GM12878 (cell line): ENCODE results near the gene GPC5. TPM values are rescaled to one million over a fixed set of nuclear protein-coding genes. Genes with fewer than 3 reads are reported as not detected.

Experiments used
- ATAC-seq: fragments of 200-7000 bp; cut with Tn5 transposase; 3 replicates; pipeline ENCODE4 v1.9.1; 2020; ENCODE audit warnings: mild to moderate bottlenecking, moderate library complexity
- BruUV-seq: library from RNA; stranded (reverse); fragments of 400-500 nt; replicated peaks from 2 replicates; lab custom pipeline; 2021; lab: Mats Ljungman, UMichigan
- CTCF ChIA-PET: fragments of 300-600 bp; sonication (Branson Sonifier 250); formaldehyde crosslinking; extraction: SDS; loops from one replicate; lab custom pipeline; 2021; ENCODE audit warnings: inconsistent platforms; lab: Yijun Ruan, JAX
- POLR2A ChIA-PET: fragments of 350-600 bp; formaldehyde crosslinking; extraction: SDS; loops from one replicate; lab custom pipeline; 2021; ENCODE audit warnings: inconsistent platforms; lab: Charles Lee
- RAD21 ChIA-PET: fragments of 300-600 bp; sonication (Branson Sonifier 250); formaldehyde crosslinking; loops from one replicate; lab custom pipeline; 2023; ENCODE audit warnings: antibody characterized with exemption; ENCODE audit not compliant: unreplicated experiment; lab: Charles Lee
- SMC1A ChIA-PET: fragments of 300-600 bp; sonication (Branson Sonifier 250); formaldehyde crosslinking; loops from one replicate; lab custom pipeline; 2023; ENCODE audit not compliant: unreplicated experiment, uncharacterized antibody; lab: Charles Lee
- DNase-seq: peaks from one replicate; pipeline ENCODE4 v3.0.0-alpha.2; 2011; ENCODE audit warnings: low read depth, low spot score
- FAIRE-seq: peaks from 3 replicates; lab custom pipeline; 2011; peaks lifted over from hg19 to GRCh38; lab: Jason Lieb, UNC
- H2AFZ ChIP-seq: 2 replicates; pipeline ENCODE4 v1.6.0; 2011; ENCODE audit warnings: low read depth, low read length, control low read depth; ENCODE audit not compliant: control insufficient read depth
- H3K27ac ChIP-seq: 2 replicates; pipeline ENCODE4 v1.5.1; 2011; ENCODE audit warnings: control low read depth; ENCODE audit not compliant: control insufficient read depth, insufficient read depth
- H3K27me3 ChIP-seq, 2 experiments: replicated peaks in 1 of 2; 2 replicates each; pipeline versions ENCODE4 v1.6.0 to v1.6.1; 2011; ENCODE audit warnings: low read length in 1 of 2; ENCODE audit not compliant: control insufficient read depth in 2 of 2, insufficient read depth in 2 of 2
- H3K36me3 ChIP-seq, 2 experiments: 2 replicates each; pipeline ENCODE4 v1.5.1; 2011; ENCODE audit warnings: low read length in 1 of 2; ENCODE audit not compliant: control insufficient read depth in 2 of 2, insufficient read depth in 2 of 2
- H3K4me1 ChIP-seq: 2 replicates; pipeline ENCODE4 v1.6.1; 2011; ENCODE audit warnings: mild to moderate bottlenecking, low read length, moderate library complexity, mixed read lengths; ENCODE audit not compliant: control insufficient read depth, insufficient read depth
- H3K4me2 ChIP-seq: 2 replicates; pipeline ENCODE4 v1.6.0; 2011; ENCODE audit warnings: control low read depth; ENCODE audit not compliant: control insufficient read depth, insufficient read depth
- H3K4me3 ChIP-seq: fragments of 200-600 bp; sonication (generic); 2 replicates; pipeline ENCODE4 v1.5.1; 2016
- H3K79me2 ChIP-seq: 2 replicates; pipeline ENCODE4 v1.6.0; 2011; ENCODE audit warnings: low read length; ENCODE audit not compliant: control insufficient read depth, insufficient read depth
- H3K9ac ChIP-seq: 2 replicates; pipeline ENCODE4 v1.8.0; 2011; ENCODE audit warnings: low read length, control low read depth, mixed read lengths; ENCODE audit not compliant: control insufficient read depth, insufficient read depth
- H3K9me3 ChIP-seq: replicated peaks from 3 replicates; pipeline ENCODE4 v1.5.1; 2011; ENCODE audit warnings: mild to moderate bottlenecking, low read length; ENCODE audit not compliant: control insufficient read depth, insufficient read depth
- H4K20me1 ChIP-seq: 2 replicates; pipeline ENCODE4 v1.6.0; 2011; ENCODE audit not compliant: control insufficient read depth, insufficient read depth
- E2F8 ChIP-seq: fragments of 450-650 bp; IDR thresholded peaks from 2 replicates; pipeline ENCODE4 v1.6.1; 2018; ENCODE audit warnings: mild to moderate bottlenecking, low read depth, moderate library complexity; ENCODE audit not compliant: partially characterized antibody
- ESRRA ChIP-seq: IDR thresholded peaks from 2 replicates; pipeline ENCODE4 v1.6.1; 2012; ENCODE audit warnings: mild to moderate bottlenecking, low read length, improper control_type of control experiment
- HCFC1 ChIP-seq: fragments of 150-350 bp; IDR thresholded peaks from 2 replicates; pipeline ENCODE4 v1.6.1; 2014; ENCODE audit warnings: low read length
- HDAC2 ChIP-seq: fragments of 200-600 bp; sonication (generic); IDR thresholded peaks from 2 replicates; pipeline ENCODE4 v1.6.1; 2017
- MAX ChIP-seq: IDR thresholded peaks from 2 replicates; pipeline ENCODE4 v1.6.1; 2012; ENCODE audit warnings: low read depth, low read length, improper control_type of control experiment
- NFIC ChIP-seq: IDR thresholded peaks from 2 replicates; pipeline ENCODE4 v1.6.1; 2012; ENCODE audit warnings: low read depth, mild to moderate bottlenecking, inconsistent platforms, low read length, moderate library complexity
- PAX5 ChIP-seq: IDR thresholded peaks from 2 replicates; pipeline ENCODE4 v1.6.1; 2011; ENCODE audit warnings: low read depth, low read length, borderline replicate concordance
- POLR2AphosphoS2 ChIP-seq: IDR thresholded peaks from 2 replicates; pipeline ENCODE4 v1.6.1; 2011; ENCODE audit warnings: low read depth, mild to moderate bottlenecking, low read length, improper control_type of control experiment, moderate library complexity
- TCF7 ChIP-seq: IDR thresholded peaks from 2 replicates; pipeline ENCODE4 v1.6.1; 2014; ENCODE audit warnings: antibody characterized with exemption, borderline replicate concordance
- WGBS: methylation state at CpG from one replicate; pipeline ENCODE4 v1.1.6; 2016; ENCODE audit warnings: low lambda C conversion rate; ENCODE audit not compliant: insufficient replicate concordance, insufficient coverage; ENCODE audit errors: missing lambda C conversion rate; 5-methylcytosine and 5-hydroxymethylcytosine counted together
- in situ Hi-C: fragments of 300-500 bp; cut with MboI; formaldehyde crosslinking; loops from 9 replicates; pipeline ENCODE4 v1.14.3; 2018; ENCODE audit warnings: mixed read lengths
- intact Hi-C: fragments of 100-400 bp; cut with micrococcal nuclease; formaldehyde crosslinking; loops from one replicate; pipeline ENCODE4 v1.14.2; 2022; ENCODE audit not compliant: unreplicated experiment
- polyA plus RNA-seq, 11 experiments: library from polyadenylated mRNA; depleted of rRNA in 4 of 11; unstranded in 6 of 11; stranded (reverse) in 5 of 11; fragments of >200 nt; fragmentation: Nextera tagmentation in 4 of 11; fragmentation: Illumina TruSeq in 1 of 11; extraction: Ambion mirVana in 4 of 11; extraction: Trizol in 1 of 11; gene quantifications; 1 replicate in 1 of 11; 2 replicates in 10 of 11; pipeline versions ENCODE4 v1.2.1 to v1.2.3, GENCODE V29; 2011 to 2016; ENCODE audit warnings: inconsistent platforms in 2 of 11, missing spikeins in 2 of 11, low read depth in 1 of 11
- total RNA-seq, 4 experiments: library from RNA; depleted of rRNA in 3 of 4; stranded (reverse); fragments of >200 nt in 3 of 4; fragmentation: Illumina TruSeq in 1 of 4; extraction: Trizol in 1 of 4; gene quantifications; 2 replicates each; pipeline versions ENCODE4 v1.2.1 to v1.2.3, GENCODE V29; 2013 to 2021
- TF ChIP-seq, protein P1 (sequence below): fragments of 450-650 bp; IDR thresholded peaks from 2 replicates; pipeline ENCODE4 v1.6.1; 2017; ENCODE audit warnings: antibody characterized with exemption, mild to moderate bottlenecking, moderate library complexity
- TF ChIP-seq, protein P2 (sequence below): IDR thresholded peaks from 2 replicates; pipeline ENCODE4 v1.6.1; 2011; ENCODE audit warnings: low read depth, mild to moderate bottlenecking, low read length, moderate library complexity, borderline replicate concordance; ENCODE audit errors: extremely low read depth

The GPC5 gene
- total and polyA plus RNA-seq, 10 of the 15 experiments (the other 5 are each of a cell fraction or from before 2014, with no cell fraction given) = 0.05 to 0.87 (median 0.44) TPM; not detected in 1

DNA sequence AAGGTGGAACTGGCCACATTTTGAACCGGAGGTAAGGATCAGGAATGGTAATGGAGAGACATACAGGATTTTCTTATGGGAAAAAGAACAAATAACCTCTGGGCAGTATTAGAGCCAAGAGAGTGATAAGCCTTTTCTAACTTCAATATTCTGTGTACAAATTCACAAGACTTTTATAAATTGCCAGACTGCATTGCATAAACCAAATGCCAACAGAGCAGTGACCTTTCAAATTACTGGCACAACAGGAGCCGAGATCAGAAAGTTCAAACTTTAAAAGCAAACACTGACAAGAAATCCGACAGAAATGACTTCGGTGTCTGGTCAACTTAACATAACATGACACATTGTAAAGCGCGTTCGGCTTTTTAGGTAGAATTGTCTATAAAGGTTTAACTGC, 737.1 kb downstream of the GPC5 start:
- CTCF ChIA-PET = no interaction called here
- Histone ChIP-seq H3K27me3 (no peaks in the 10 kb centered on the region), H4K20me1 (no peaks in the 10 kb centered on the region), H3K9ac (no peak overlapping the region), H3K4me1 (no peaks in the 10 kb centered on the region), H3K27ac (no peak overlapping the region), H2AFZ (no peak overlapping the region), H3K79me2 (no peaks in the 10 kb centered on the region), H3K36me3 (no peaks in the 10 kb centered on the region), H3K9me3 (no peaks in the 10 kb centered on the region), H3K4me2 (no peak overlapping the region), H3K4me3 (no peak overlapping the region)
- 61% methylated on average over 7 of the region's 7 CpGs for WGBS
- intact Hi-C loops = no loop called here
- POLR2A ChIA-PET = no interaction called here
- in situ Hi-C loops = no loop called here
- TF ChIP-seq NFIC = no peak
- no peak for TF ChIP-seq E2F8
- TF ChIP-seq, protein P1, sequence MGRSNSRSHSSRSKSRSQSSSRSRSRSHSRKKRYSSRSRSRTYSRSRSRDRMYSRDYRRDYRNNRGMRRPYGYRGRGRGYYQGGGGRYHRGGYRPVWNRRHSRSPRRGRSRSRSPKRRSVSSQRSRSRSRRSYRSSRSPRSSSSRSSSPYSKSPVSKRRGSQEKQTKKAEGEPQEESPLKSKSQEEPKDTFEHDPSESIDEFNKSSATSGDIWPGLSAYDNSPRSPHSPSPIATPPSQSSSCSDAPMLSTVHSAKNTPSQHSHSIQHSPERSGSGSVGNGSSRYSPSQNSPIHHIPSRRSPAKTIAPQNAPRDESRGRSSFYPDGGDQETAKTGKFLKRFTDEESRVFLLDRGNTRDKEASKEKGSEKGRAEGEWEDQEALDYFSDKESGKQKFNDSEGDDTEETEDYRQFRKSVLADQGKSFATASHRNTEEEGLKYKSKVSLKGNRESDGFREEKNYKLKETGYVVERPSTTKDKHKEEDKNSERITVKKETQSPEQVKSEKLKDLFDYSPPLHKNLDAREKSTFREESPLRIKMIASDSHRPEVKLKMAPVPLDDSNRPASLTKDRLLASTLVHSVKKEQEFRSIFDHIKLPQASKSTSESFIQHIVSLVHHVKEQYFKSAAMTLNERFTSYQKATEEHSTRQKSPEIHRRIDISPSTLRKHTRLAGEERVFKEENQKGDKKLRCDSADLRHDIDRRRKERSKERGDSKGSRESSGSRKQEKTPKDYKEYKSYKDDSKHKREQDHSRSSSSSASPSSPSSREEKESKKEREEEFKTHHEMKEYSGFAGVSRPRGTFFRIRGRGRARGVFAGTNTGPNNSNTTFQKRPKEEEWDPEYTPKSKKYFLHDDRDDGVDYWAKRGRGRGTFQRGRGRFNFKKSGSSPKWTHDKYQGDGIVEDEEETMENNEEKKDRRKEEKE = no peak
- no peak for TF ChIP-seq ESRRA
- TF ChIP-seq, protein P2, sequence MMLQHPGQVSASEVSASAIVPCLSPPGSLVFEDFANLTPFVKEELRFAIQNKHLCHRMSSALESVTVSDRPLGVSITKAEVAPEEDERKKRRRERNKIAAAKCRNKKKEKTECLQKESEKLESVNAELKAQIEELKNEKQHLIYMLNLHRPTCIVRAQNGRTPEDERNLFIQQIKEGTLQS = no peak
- no peak for TF ChIP-seq HCFC1
- no peak for TF ChIP-seq MAX
- TF ChIP-seq PAX5 = no peak
- TF ChIP-seq HDAC2 = no peak
- no peak for TF ChIP-seq TCF7
- no peak for TF ChIP-seq POLR2AphosphoS2
- no peak for DNase-seq
- BruUV-seq = no TSS peak
- SMC1A ChIA-PET = no interaction called here
- no peak for ATAC-seq
- no peak for FAIRE-seq
- RAD21 ChIA-PET = no interaction called here
